ENCODE measurements around the gene RPP25.

The RPP25 gene

GRCh38 chr15:74964794-74965193 is 8.2 kb upstream of the RPP25 start:
- DNase-seq (ENCODE audit: low read depth), result peak; percentile 25
- no peak overlapping the region for H3K4me3 ChIP-seq (ENCODE audit: low read length)
- no peak for TF ChIP-seq CTCF (conservative IDR thresholded peaks at IDR 0.05; ENCODE audit: low read length)

- TF ChIP-seq CTCF (conservative IDR thresholded peaks at IDR 0.05; ENCODE audit: low read length), result no peak
- no peak for DNase-seq (ENCODE audit: low read depth)
- H3K4me3 ChIP-seq (ENCODE audit: low read length), result no peak overlapping the region
Measured at GRCh38 chr15:74963213-74963612, 6.6 kb upstream of the RPP25 start.

GRCh38 chr15:74962671-74963070 is 6.1 kb upstream of the RPP25 start:
- DNase-seq (ENCODE audit: low read depth), result no peak
- no peak overlapping the region for H3K4me3 ChIP-seq (ENCODE audit: low read length)
- no peak for TF ChIP-seq CTCF (conservative IDR thresholded peaks at IDR 0.05; ENCODE audit: low read length)

GRCh38 chr15:74962219-74962618 is 5.6 kb upstream of the RPP25 start:
- no peak for DNase-seq (ENCODE audit: low read depth)
- no peak overlapping the region for H3K4me3 ChIP-seq (ENCODE audit: low read length)
- no peak for TF ChIP-seq CTCF (conservative IDR thresholded peaks at IDR 0.05; ENCODE audit: low read length)

- H3K4me3 ChIP-seq (ENCODE audit: low read length), result no peak overlapping the region
- DNase-seq (ENCODE audit: low read depth), result no peak
- TF ChIP-seq CTCF (conservative IDR thresholded peaks at IDR 0.05; ENCODE audit: low read length), result no peak
Measured at GRCh38 chr15:74961616-74962015, 5.0 kb upstream of the RPP25 start.

GRCh38 chr15:74960995-74961588 is 4.5 kb upstream of the RPP25 start:
- TF ChIP-seq CTCF (conservative IDR thresholded peaks at IDR 0.05; ENCODE audit: low read length), result no peak
- no peak for DNase-seq (ENCODE audit: low read depth)
- H3K4me3 ChIP-seq (ENCODE audit: low read length), result no peak overlapping the region

GRCh38 chr15:74960286-74960685 is 3.7 kb upstream of the RPP25 start:
- DNase-seq (ENCODE audit: low read depth), result no peak
- TF ChIP-seq CTCF (conservative IDR thresholded peaks at IDR 0.05; ENCODE audit: low read length), result no peak
- no peak overlapping the region for H3K4me3 ChIP-seq (ENCODE audit: low read length)
